CD4-positive, alpha-beta memory T cell (primary cell): ENCODE data around the gene PPM1J. TPM values are rescaled to one million over a fixed set of nuclear protein-coding genes. Genes with fewer than 3 reads are reported as not detected.

Experiments used
- CTCF ChIA-PET: fragments of 350-600 bp; sonication (Branson Sonifier 250); formaldehyde crosslinking; loops from one replicate; lab custom pipeline; 2021; ENCODE audit warnings: inconsistent platforms; ENCODE audit not compliant: partially characterized antibody; lab: Charles Lee
- POLR2A ChIA-PET: fragments of 350-600 bp; sonication (Branson Sonifier 250); formaldehyde crosslinking; loops from one replicate; lab custom pipeline; 2021; ENCODE audit not compliant: partially characterized antibody; lab: Charles Lee
- DNase-seq, 5 donors: peaks; one replicate each; pipeline versions ENCODE4 v3.0.0 to v3.0.0-alpha.2; 2020 to 2022; ENCODE audit warnings: mixed read lengths in 1 of 5
- H3K27ac ChIP-seq: one replicate; pipeline ENCODE4 v1.7.0; 2013; ENCODE audit warnings: low read depth, low read length
- H3K27me3 ChIP-seq: 2 replicates; pipeline ENCODE4 v1.7.0; 2013; ENCODE audit warnings: mild to moderate bottlenecking, low read length, moderate library complexity; ENCODE audit not compliant: insufficient read depth
- H3K36me3 ChIP-seq: 2 replicates; pipeline ENCODE4 v1.7.0; 2013; ENCODE audit warnings: mild to moderate bottlenecking, low read length, moderate library complexity; ENCODE audit not compliant: insufficient read depth
- H3K4me1 ChIP-seq: 2 replicates; pipeline ENCODE4 v1.7.0; 2013; ENCODE audit warnings: mild to moderate bottlenecking, low read length, moderate library complexity; ENCODE audit not compliant: insufficient read depth
- H3K4me3 ChIP-seq, 2 donors: one replicate each; pipeline ENCODE4 v1.7.0; 2013; ENCODE audit warnings: low read length in 2 of 2, mild to moderate bottlenecking in 1 of 2
- H3K9me3 ChIP-seq, 2 donors: one replicate each; pipeline ENCODE4 v1.7.0; 2013; ENCODE audit warnings: low read length in 2 of 2, control low read depth in 1 of 2; ENCODE audit not compliant: control insufficient read depth in 1 of 2
- H3K27ac Mint-ChIP-seq, 7 donors: one replicate each; pipeline ENCODE4 v1.8.0; 2020 to 2021; ENCODE audit warnings: mixed read lengths in 7 of 7, mild to moderate bottlenecking in 6 of 7, inconsistent platforms in 3 of 7, moderate library complexity in 3 of 7
- H3K27me3 Mint-ChIP-seq, 2 donors: one replicate each; pipeline ENCODE4 v1.8.0; 2020 to 2021; ENCODE audit warnings: mixed read lengths in 2 of 2
- H3K36me3 Mint-ChIP-seq, 2 donors: one replicate each; pipeline ENCODE4 v1.8.0; 2020 to 2021; ENCODE audit warnings: mixed read lengths in 2 of 2, inconsistent platforms in 1 of 2, mild to moderate bottlenecking in 1 of 2
- H3K4me1 Mint-ChIP-seq, 4 donors: one replicate each; pipeline ENCODE4 v1.8.0; 2020 to 2021; ENCODE audit warnings: mixed read lengths in 4 of 4, mild to moderate bottlenecking in 1 of 4
- H3K4me3 Mint-ChIP-seq, 8 donors: one replicate each; pipeline ENCODE4 v1.8.0; 2020 to 2021; ENCODE audit warnings: mixed read lengths in 8 of 8, mild to moderate bottlenecking in 7 of 8, moderate library complexity in 6 of 8, inconsistent platforms in 3 of 8
- H3K9me3 Mint-ChIP-seq, 8 donors: one replicate each; pipeline ENCODE4 v1.8.0; 2020 to 2021; ENCODE audit warnings: mixed read lengths in 8 of 8, mild to moderate bottlenecking in 5 of 8, inconsistent platforms in 3 of 8, moderate library complexity in 1 of 8
- intact Hi-C: fragments of 100-400 bp; cut with micrococcal nuclease; formaldehyde crosslinking; loops from one replicate; pipeline ENCODE4 v1.15.1; 2023
- polyA plus RNA-seq, 2 donors: library from polyadenylated mRNA; unstranded; fragments of 300-500 nt; fragmentation: Illumina TruSeq; gene quantifications; one replicate each; pipeline ENCODE4 v1.2.3, GENCODE V29; 2021
- total RNA-seq, 2 experiments: library from RNA; stranded (reverse); gene quantifications; one replicate each; pipeline ENCODE4 v1.2.3, GENCODE V29; 2021

The PPM1J gene
- total and polyA plus RNA-seq, 4 experiments from 2014 or later: 0.13 to 0.76 TPM; not detected in 2

GRCh38 chr1:112748396-112748795 is 33.3 kb upstream of the PPM1J start:
- peaks cover 29 to 36% of the 10 kb centered on the region in 2 donors for H3K27me3 Mint-ChIP-seq
- Histone ChIP-seq H3K36me3 (no peaks in the 10 kb centered on the region), H3K9me3 (no peaks in the 10 kb centered on the region), H3K4me1 (no peaks in the 10 kb centered on the region), H3K27me3 (no peaks in the 10 kb centered on the region), H3K27ac (no peak overlapping the region), H3K4me3 (no peak overlapping the region)
- no peaks in the 10 kb centered on the region for H3K36me3 Mint-ChIP-seq
- ChIA-PET POLR2A (no interaction called here), CTCF (no interaction called here)
- no peak for DNase-seq
- no peak overlapping the region for H3K27ac Mint-ChIP-seq
- peaks cover 0 to 5% (median 2%) of the 10 kb centered on the region in 8 donors for H3K9me3 Mint-ChIP-seq
- peaks cover 2 to 7% (median 5%) of the 10 kb centered on the region in 4 donors for H3K4me1 Mint-ChIP-seq
- intact Hi-C loops: no loop called here
- no peak overlapping the region for H3K4me3 Mint-ChIP-seq

GRCh38 chr1:112744009-112744578 is 29.0 kb upstream of the PPM1J start:
- Histone ChIP-seq H3K9me3 (no peaks in the 10 kb centered on the region), H3K4me3 (no peak overlapping the region), H3K36me3 (no peaks in the 10 kb centered on the region), H3K4me1 (no peaks in the 10 kb centered on the region), H3K27ac (no peak overlapping the region), H3K27me3 (peaks cover 4% of the 10 kb centered on the region)
- ChIA-PET POLR2A (no interaction called here), CTCF (interaction anchor here (1.3 kb wide), 1 partner anchor 27 kb away, joined by 3 read pairs; no protein-coding TSS in a partner anchor)
- H3K9me3 Mint-ChIP-seq: peaks cover 0 to 5% (median 0%) of the 10 kb centered on the region in 8 donors
- DNase-seq: no peak
- H3K27ac Mint-ChIP-seq: no peak overlapping the region
- no peaks in the 10 kb centered on the region for H3K36me3 Mint-ChIP-seq
- H3K4me3 Mint-ChIP-seq: peak overlapping the region in 4 of 8 donors; percentile 6 to 64 (median 30)
- H3K27me3 Mint-ChIP-seq: peaks cover 48 to 58% of the 10 kb centered on the region in 2 donors
- intact Hi-C loops: no loop called here
- H3K4me1 Mint-ChIP-seq: peaks cover 2 to 11% (median 5%) of the 10 kb centered on the region in 4 donors

- ChIA-PET POLR2A (no interaction called here), CTCF (interaction anchor here (1.3 kb wide), 1 partner anchor 26 kb away, joined by 3 read pairs; no protein-coding TSS in a partner anchor)
- Mint-ChIP-seq H3K27ac (no peak overlapping the region), H3K36me3 (no peaks in the 10 kb centered on the region), H3K27me3 (peaks cover 50 to 57% of the 10 kb centered on the region in 2 donors), H3K4me1 (peaks cover 2 to 11% (median 5%) of the 10 kb centered on the region in 4 donors), H3K9me3 (peaks cover 0 to 5% (median 0%) of the 10 kb centered on the region in 8 donors), H3K4me3 (peak overlapping the region in 5 of 8 donors; percentile 26 to 63 (median 49))
- H3K9me3 ChIP-seq: no peaks in the 10 kb centered on the region
- H3K4me1 ChIP-seq: no peaks in the 10 kb centered on the region
- H3K4me3 ChIP-seq: no peak overlapping the region
- DNase-seq: no peak
- H3K27me3 ChIP-seq: peaks cover 4% of the 10 kb centered on the region
- intact Hi-C loops: no loop called here
- H3K36me3 ChIP-seq: no peaks in the 10 kb centered on the region
- H3K27ac ChIP-seq: no peak overlapping the region
These were observed 28.3 kb upstream of the PPM1J start for GRCh38 chr1:112743174-112744008.

- ChIA-PET CTCF (no interaction called here), POLR2A (no interaction called here)
- intact Hi-C loops: no loop called here
These were observed 22.4 kb upstream of the PPM1J start for GRCh38 chr1:112737573-112737972.

GRCh38 chr1:112735752-112736151 is 20.6 kb upstream of the PPM1J start:
- H3K9me3 Mint-ChIP-seq: peaks cover 0 to 2% (median 0%) of the 10 kb centered on the region in 8 donors
- no peaks in the 10 kb centered on the region for H3K9me3 ChIP-seq
- no peak overlapping the region for H3K27ac ChIP-seq
- H3K27ac Mint-ChIP-seq: no peak overlapping the region
- no peak overlapping the region for H3K4me3 Mint-ChIP-seq
- H3K36me3 ChIP-seq: no peaks in the 10 kb centered on the region
- CTCF ChIA-PET: no interaction called here
- no peaks in the 10 kb centered on the region for H3K4me1 Mint-ChIP-seq
- POLR2A ChIA-PET: no interaction called here
- H3K4me1 ChIP-seq: no peaks in the 10 kb centered on the region
- peaks cover 6% of the 10 kb centered on the region for H3K27me3 ChIP-seq
- H3K4me3 ChIP-seq: no peak overlapping the region
- H3K27me3 Mint-ChIP-seq: peaks cover 25 to 42% of the 10 kb centered on the region in 2 donors
- H3K36me3 Mint-ChIP-seq: no peaks in the 10 kb centered on the region
- DNase-seq: no peak
- intact Hi-C loops: no loop called here

More at GRCh38 chr1:112737573-112737972, 22.4 kb upstream of the PPM1J start:
- Mint-ChIP-seq H3K27ac (no peak overlapping the region), H3K36me3 (no peaks in the 10 kb centered on the region), H3K4me1 (no peaks in the 10 kb centered on the region), H3K4me3 (no peak overlapping the region), H3K27me3 (peaks cover 36 to 54% of the 10 kb centered on the region in 2 donors), H3K9me3 (peaks cover 0 to 3% (median 0%) of the 10 kb centered on the region in 8 donors)
- Histone ChIP-seq H3K4me1 (no peaks in the 10 kb centered on the region), H3K9me3 (no peaks in the 10 kb centered on the region), H3K27ac (no peak overlapping the region), H3K4me3 (no peak overlapping the region), H3K36me3 (no peaks in the 10 kb centered on the region), H3K27me3 (peaks cover 10% of the 10 kb centered on the region)
- no peak for DNase-seq

GRCh38 chr1:112731451-112731850 is 16.3 kb upstream of the PPM1J start:
- no peaks in the 10 kb centered on the region for H3K36me3 Mint-ChIP-seq
- intact Hi-C loops: no loop called here
- H3K9me3 Mint-ChIP-seq: no peaks in the 10 kb centered on the region
- Histone ChIP-seq H3K27me3 (no peaks in the 10 kb centered on the region), H3K4me3 (no peak overlapping the region), H3K9me3 (no peaks in the 10 kb centered on the region), H3K27ac (no peak overlapping the region), H3K4me1 (no peaks in the 10 kb centered on the region), H3K36me3 (no peaks in the 10 kb centered on the region)
- no peaks in the 10 kb centered on the region for H3K4me1 Mint-ChIP-seq
- no peak for DNase-seq
- no peak overlapping the region for H3K4me3 Mint-ChIP-seq
- peaks cover 5 to 16% of the 10 kb centered on the region in 2 donors for H3K27me3 Mint-ChIP-seq
- CTCF ChIA-PET: interaction anchor here (1.3 to 2.6 kb wide), 3 partner anchors 12 to 265 kb away, joined by 4 to 23 read pairs (median 16); partner anchors contain the start of gene PPM1J
- H3K27ac Mint-ChIP-seq: no peak overlapping the region
- POLR2A ChIA-PET: no interaction called here

GRCh38 chr1:112729909-112730308 is 14.8 kb upstream of the PPM1J start:
- Histone ChIP-seq H3K36me3 (no peaks in the 10 kb centered on the region), H3K4me1 (no peaks in the 10 kb centered on the region), H3K27ac (no peak overlapping the region), H3K9me3 (no peaks in the 10 kb centered on the region), H3K27me3 (no peaks in the 10 kb centered on the region), H3K4me3 (no peak overlapping the region)
- no peaks in the 10 kb centered on the region for H3K4me1 Mint-ChIP-seq
- no peaks in the 10 kb centered on the region for H3K36me3 Mint-ChIP-seq
- H3K27ac Mint-ChIP-seq: no peak overlapping the region
- CTCF ChIA-PET: interaction anchor here (0.7 to 2.6 kb wide), 3 partner anchors 10 to 261 kb away, joined by 3 to 23 read pairs (median 16); partner anchors contain the start of gene PPM1J
- H3K4me3 Mint-ChIP-seq: no peak overlapping the region
- DNase-seq: no peak
- POLR2A ChIA-PET: no interaction called here
- no peaks in the 10 kb centered on the region for H3K9me3 Mint-ChIP-seq
- peaks cover 5 to 14% of the 10 kb centered on the region in 2 donors for H3K27me3 Mint-ChIP-seq
- intact Hi-C loops: no loop called here
